BLaER1 treated with 17β-estradiol and CSF1 and Interleukin-3, amounts not matched to agents 10 nM and 100 nM (cell line): Measurements from ENCODE around the gene PPT2.

Source experiments
- H3K27ac ChIP-seq, 11 experiments: shearing (Covaris generic); formaldehyde crosslinking; 2 replicates each; pipeline ENCODE4 v1.8.1; 2022
- H3K27me3 ChIP-seq, 11 experiments: shearing (Covaris generic); formaldehyde crosslinking; 2 replicates each; pipeline ENCODE4 v1.8.1; 2022
- H3K36me3 ChIP-seq, 11 experiments: shearing (Covaris generic); formaldehyde crosslinking; 2 replicates each; pipeline ENCODE4 v1.8.1; 2022
- H3K4me1 ChIP-seq, 10 experiments: shearing (Covaris generic); formaldehyde crosslinking; 2 replicates each; pipeline ENCODE4 v1.8.1; 2022
- H3K4me2 ChIP-seq, 11 experiments: shearing (Covaris generic); formaldehyde crosslinking; 2 replicates each; pipeline ENCODE4 v1.8.1; 2022
- H3K4me3 ChIP-seq, 10 experiments: shearing (Covaris generic); formaldehyde crosslinking; 2 replicates each; pipeline ENCODE4 v1.8.1; 2022
- H3K9ac ChIP-seq, 11 experiments: shearing (Covaris generic); formaldehyde crosslinking; 2 replicates each; pipeline ENCODE4 v1.8.1; 2022
- H3K9me3 ChIP-seq, 11 experiments: shearing (Covaris generic); formaldehyde crosslinking; replicated peaks in 1 of 11; 2 replicates each; pipeline ENCODE4 v1.8.1; 2022
- H4K20me1 ChIP-seq, 11 experiments: shearing (Covaris generic); formaldehyde crosslinking; 2 replicates each; pipeline ENCODE4 v1.8.1; 2022
- Cebpa-rat ChIP-seq, 11 experiments: shearing (Covaris generic); IDR thresholded peaks; 2 replicates each; pipeline ENCODE4 v1.8.1; 2022

The PPT2 gene

DNA sequence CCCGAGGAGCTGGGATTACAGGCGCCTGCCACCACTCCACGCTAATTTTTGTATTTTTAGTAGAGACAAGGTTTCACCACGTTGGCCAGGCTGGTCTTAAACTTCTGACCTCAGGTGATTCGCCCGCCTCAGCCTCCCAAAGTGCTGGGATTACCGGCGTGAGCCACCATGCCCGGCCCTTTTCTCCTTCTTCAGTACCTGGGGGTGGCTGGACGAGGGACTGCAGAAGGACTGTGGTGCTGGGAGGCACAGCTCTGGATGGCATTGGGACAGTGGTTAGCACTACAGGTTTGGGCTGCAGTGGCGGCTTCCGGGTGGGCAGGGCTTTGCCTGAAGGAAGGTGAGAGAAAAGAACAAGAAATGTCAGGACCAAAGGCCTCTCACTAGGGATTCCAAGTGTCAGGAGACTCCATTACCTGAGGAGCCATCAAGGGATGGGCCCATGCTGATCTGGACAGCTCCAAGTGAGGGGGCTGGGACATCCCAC lies 33.3 kb upstream of the PPT2 start:
- H3K9me3 ChIP-seq: no peaks in the 10 kb centered on the region
- H3K36me3 ChIP-seq: peaks cover 94 to 100% (median 97%) of the 10 kb centered on the region in 11 experiments
- H3K4me3 ChIP-seq: no peak overlapping the region
- peaks cover 5 to 69% (median 25%) of the 10 kb centered on the region in 11 experiments; a peak in 13 of 22 replicates for H4K20me1 ChIP-seq
- no peaks in the 10 kb centered on the region for H3K27me3 ChIP-seq
- TF ChIP-seq Cebpa-rat (IDR thresholded peaks at IDR 0.05): no peak
- H3K4me1 ChIP-seq: peaks cover 0 to 28% (median 7%) of the 10 kb centered on the region in 10 experiments; a peak in 11 of 20 replicates
- no peak overlapping the region for H3K9ac ChIP-seq
- H3K4me2 ChIP-seq: no peak overlapping the region
- no peak overlapping the region for H3K27ac ChIP-seq

DNA sequence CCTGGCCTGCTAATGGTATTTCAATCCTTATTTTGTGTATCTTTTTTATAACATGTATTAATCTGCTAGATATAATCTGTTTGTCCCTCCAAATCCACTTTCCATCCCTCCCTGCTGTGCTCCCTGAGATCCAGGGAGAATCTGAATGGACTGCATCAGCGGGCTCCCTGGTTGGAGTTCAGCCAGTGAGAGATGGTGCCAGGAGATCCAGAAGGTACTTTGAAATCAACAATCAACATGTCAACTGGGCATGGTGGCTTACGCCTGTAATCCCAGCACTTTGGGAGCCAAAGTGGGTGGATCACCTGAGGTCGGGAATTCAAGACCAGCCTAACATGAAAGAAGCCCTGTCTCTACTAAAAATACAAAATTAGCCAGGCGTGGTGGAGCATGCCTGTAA lies 30.3 kb upstream of the PPT2 start:
- H3K36me3 ChIP-seq: peaks cover 71 to 84% (median 79%) of the 10 kb centered on the region in 11 experiments

DNA sequence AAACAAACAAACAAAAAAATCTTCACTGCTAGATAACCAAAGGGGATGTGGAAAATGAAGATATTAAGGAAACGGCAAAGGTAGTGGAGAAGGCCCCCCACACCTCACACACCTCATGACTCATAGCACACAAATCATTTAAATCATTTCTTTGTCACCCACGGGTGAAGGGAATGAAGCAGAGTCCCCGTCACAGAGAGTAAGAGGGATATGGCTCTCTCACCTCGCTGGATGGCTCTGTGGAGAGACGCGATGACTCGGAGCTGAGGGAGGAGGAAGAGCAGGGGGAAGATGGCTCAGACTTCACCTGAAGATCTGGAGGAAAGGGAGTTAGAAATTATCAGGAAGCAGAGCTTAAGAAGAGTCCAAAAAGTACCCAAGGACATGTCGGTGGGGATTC lies 27.1 kb upstream of the PPT2 start:
- Histone ChIP-seq H3K4me2 (peak overlapping the region; percentile 91 to 99 (median 97)), H3K27me3 (no peaks in the 10 kb centered on the region), H3K9me3 (no peaks in the 10 kb centered on the region), H3K36me3 (peaks cover 45 to 52% (median 49%) of the 10 kb centered on the region in 11 experiments), H3K4me1 (peaks cover 34 to 51% (median 39%) of the 10 kb centered on the region in 10 experiments), H3K4me3 (peak overlapping the region; percentile 80 to 99 (median 96)), H3K27ac (peak overlapping the region in 10 of 11 experiments; percentile 83 to 93 (median 92); a peak in 14 of 22 replicates), H3K9ac (peak overlapping the region; percentile 89 to 96 (median 92)), H4K20me1 (peaks cover 0 to 24% (median 9%) of the 10 kb centered on the region in 11 experiments; a peak in 10 of 22 replicates)
- TF ChIP-seq Cebpa-rat (IDR thresholded peaks at IDR 0.05): no peak

More for the DNA sequence above, 30.3 kb upstream of the PPT2 start:
- no peaks in the 10 kb centered on the region for H3K9me3 ChIP-seq
- H3K4me3 ChIP-seq: no peak overlapping the region
- peaks cover 0 to 38% (median 11%) of the 10 kb centered on the region in 11 experiments; a peak in 12 of 22 replicates for H4K20me1 ChIP-seq
- no peak overlapping the region for H3K27ac ChIP-seq
- 0 out of 22 replicates have a peak overlapping the region, but pooled peaks of 2 of the 11 experiments have one; percentile 6 to 21 for H3K9ac ChIP-seq
- peaks cover 22 to 49% (median 24%) of the 10 kb centered on the region in 10 experiments for H3K4me1 ChIP-seq
- no peak overlapping the region for H3K4me2 ChIP-seq
- no peaks in the 10 kb centered on the region for H3K27me3 ChIP-seq
- TF ChIP-seq Cebpa-rat (IDR thresholded peaks at IDR 0.05): no peak

DNA sequence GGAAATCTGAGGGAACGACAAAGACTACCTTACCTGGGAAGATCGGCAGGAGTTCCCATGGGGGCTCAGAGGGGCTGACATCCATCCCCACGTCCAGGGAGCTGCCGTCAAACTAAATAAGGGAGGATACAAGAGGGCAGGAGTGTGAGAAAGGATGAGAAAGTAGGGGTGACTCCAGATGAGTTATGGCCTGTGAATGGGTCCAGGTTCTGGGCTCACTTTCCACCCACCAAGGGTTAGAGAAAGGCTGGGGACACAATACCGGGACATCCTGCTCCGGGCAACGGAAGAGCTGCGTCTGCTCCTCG lies 26.6 kb upstream of the PPT2 start:
- Histone ChIP-seq H3K9me3 (no peaks in the 10 kb centered on the region), H4K20me1 (peaks cover 0 to 20% (median 9%) of the 10 kb centered on the region in 11 experiments; a peak in 10 of 22 replicates), H3K36me3 (peaks cover 40 to 47% (median 45%) of the 10 kb centered on the region in 11 experiments), H3K27me3 (no peaks in the 10 kb centered on the region), H3K4me3 (peak overlapping the region; percentile 80 to 99 (median 96)), H3K4me1 (peaks cover 34 to 51% (median 39%) of the 10 kb centered on the region in 10 experiments), H3K9ac (peak overlapping the region; percentile 89 to 96 (median 92)), H3K27ac (peak overlapping the region; percentile 82 to 93 (median 91)), H3K4me2 (peak overlapping the region; percentile 91 to 99 (median 97))
- no peak for TF ChIP-seq Cebpa-rat (IDR thresholded peaks at IDR 0.05)

DNA sequence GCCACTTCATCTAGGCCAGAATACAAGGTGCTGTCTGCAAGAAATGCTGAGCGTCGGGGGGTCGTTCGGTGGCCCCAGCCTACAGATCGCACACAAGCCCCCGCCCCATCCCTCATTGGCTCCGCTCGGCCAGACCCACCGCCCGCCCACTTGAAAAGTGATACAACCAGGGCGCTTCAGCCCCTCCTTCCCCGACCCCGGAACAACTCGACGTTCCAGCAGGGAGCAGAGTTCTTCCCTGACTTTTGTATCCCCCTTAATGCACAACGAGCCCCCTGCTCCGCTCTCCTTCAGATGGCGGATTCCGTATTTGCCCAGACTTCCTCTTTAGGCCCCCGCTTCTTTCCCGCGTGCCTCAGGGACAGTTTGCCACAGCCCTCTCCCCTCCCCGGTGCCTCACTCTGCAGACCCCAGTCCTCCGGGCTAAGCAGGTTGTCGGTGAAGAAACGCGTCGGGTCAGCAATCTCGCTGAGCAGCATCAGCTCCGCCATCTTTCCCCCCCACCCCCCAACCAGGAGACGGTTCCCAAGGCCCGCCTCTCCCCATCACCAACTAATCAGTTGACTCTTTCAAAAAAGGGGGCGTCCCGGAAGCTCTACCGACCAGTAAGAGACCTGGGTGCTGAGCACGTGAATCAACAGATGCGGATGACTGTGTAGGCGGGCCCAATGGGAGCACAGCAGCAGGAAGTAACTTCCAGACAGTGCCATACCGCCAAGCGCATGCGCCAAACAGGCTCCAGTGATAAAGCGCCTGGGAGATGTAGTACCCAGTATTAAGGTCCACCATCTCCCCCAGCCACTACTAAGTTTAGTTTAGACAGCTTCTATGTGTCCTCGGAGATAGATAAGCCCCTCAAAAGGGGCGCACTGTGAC lies 26.0 kb upstream of the PPT2 start, which contains the start of gene ATF6B:
TSS of gene ATF6B (minus strand) at position 530 of the 876 bp plus-strand sequence. CDS start at position 491, 39 bp downstream.
- Histone ChIP-seq H3K9me3 (no peaks in the 10 kb centered on the region), H4K20me1 (peaks cover 0 to 15% (median 5%) of the 10 kb centered on the region in 11 experiments; a peak in 10 of 22 replicates), H3K27ac (peak within 1 kb of the TSS; percentile 82 to 93 (median 91)), H3K36me3 (peaks cover 34 to 41% (median 39%) of the 10 kb centered on the region in 11 experiments), H3K4me1 (peaks cover 34 to 49% (median 39%) of the 10 kb centered on the region in 10 experiments), H3K27me3 (no peaks in the 10 kb centered on the region), H3K4me2 (peak within 1 kb of the TSS; percentile 91 to 99 (median 97)), H3K9ac (peak within 1 kb of the TSS; percentile 89 to 96 (median 92)), H3K4me3 (peak within 1 kb of the TSS; percentile 80 to 99 (median 96))
- no peak for TF ChIP-seq Cebpa-rat (IDR thresholded peaks at IDR 0.05)

DNA sequence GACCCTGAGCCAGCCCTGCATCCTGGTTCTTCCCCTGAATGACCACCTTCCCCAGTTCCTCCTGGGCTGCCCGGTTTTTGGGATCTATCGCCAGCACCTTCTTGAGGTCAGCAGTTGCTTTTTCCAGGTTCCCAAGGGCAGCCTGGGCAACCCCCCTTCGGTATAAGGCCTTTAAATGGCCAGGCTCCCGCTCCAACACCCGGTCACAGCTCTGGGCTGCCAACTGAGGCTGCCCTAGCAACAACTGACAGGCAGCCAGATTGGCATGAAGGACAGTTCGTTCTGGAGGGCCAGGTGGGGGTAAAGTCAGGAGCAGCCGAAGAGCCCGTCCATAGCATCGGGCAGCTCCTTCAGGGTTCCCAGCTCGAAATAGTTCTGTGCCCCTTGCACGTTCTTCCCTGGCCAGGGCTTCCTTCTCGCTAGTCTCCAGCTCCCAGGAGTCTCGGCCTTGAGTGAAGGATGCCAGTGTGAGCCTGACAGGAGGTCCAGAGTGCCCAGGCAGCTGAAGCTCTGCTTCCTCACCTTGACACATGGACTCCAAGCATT lies 25.1 kb upstream of the PPT2 start:
- no peak for TF ChIP-seq Cebpa-rat (IDR thresholded peaks at IDR 0.05)
- Histone ChIP-seq H3K27me3 (no peaks in the 10 kb centered on the region), H3K4me1 (peaks cover 34 to 44% (median 38%) of the 10 kb centered on the region in 10 experiments), H3K9me3 (no peaks in the 10 kb centered on the region), H3K36me3 (peaks cover 26 to 32% (median 30%) of the 10 kb centered on the region in 11 experiments), H3K9ac (peak overlapping the region; percentile 7 to 82 (median 78); a peak in 19 of 22 replicates), H3K27ac (peak overlapping the region in 10 of 11 experiments; percentile 33 to 93 (median 69); a peak in 18 of 22 replicates), H3K4me3 (peak overlapping the region; percentile 66 to 99 (median 95); a peak in 19 of 20 replicates), H4K20me1 (peaks cover 0 to 8% (median under 1%) of the 10 kb centered on the region in 11 experiments; a peak in 7 of 22 replicates), H3K4me2 (peak overlapping the region; percentile 84 to 96 (median 90))

DNA sequence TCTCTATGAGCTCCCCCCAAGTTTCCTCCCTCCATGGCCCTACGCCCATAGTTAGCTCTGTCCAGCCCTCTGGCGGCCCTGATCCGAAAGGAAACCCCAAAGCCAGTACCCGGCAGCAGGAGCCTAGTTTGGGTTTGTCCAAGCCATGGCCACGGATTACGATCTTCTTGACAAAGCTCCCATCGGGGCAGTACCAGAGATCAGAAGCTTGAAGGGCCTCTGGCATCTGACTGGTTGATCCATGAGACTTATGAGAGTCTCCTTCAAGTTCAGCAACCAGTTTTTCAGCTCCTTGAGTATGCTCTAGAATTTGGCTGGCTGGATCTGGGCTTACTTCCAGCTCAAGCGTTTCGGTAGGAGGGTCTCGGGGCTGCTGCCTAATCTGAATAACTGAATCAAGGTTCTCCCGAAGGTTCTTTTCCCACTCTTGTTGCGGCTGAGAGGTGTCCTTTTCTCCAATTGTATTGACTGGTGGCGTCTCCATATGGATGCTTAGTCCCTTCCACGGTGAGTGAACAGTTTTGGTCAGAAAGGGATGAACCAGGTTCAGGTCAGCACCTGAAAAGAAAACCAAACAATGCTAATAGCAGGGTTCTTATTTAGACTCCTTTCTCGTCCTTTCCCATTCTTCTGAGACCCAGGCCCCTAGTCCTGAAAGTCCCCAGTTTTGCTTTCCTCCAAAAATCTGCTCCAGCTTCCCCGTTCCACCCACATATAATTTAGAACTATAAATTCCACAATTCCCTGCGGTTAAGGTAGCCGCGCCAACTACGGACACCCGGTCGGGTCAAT lies 24.4 kb upstream of the PPT2 start:
- H3K9me3 ChIP-seq: no peaks in the 10 kb centered on the region
- no peaks in the 10 kb centered on the region for H3K27me3 ChIP-seq
- H3K4me1 ChIP-seq: peaks cover 34 to 44% (median 38%) of the 10 kb centered on the region in 10 experiments
- peaks cover 19 to 26% (median 23%) of the 10 kb centered on the region in 11 experiments for H3K36me3 ChIP-seq
- H3K4me3 ChIP-seq: peak overlapping the region; percentile 66 to 99 (median 78)
- peak overlapping the region; percentile 42 to 93 (median 67); a peak in 21 of 22 replicates for H3K27ac ChIP-seq
- peak overlapping the region; percentile 84 to 96 (median 90) for H3K4me2 ChIP-seq
- peaks cover 0 to 2% (median 0%) of the 10 kb centered on the region in 11 experiments; a peak in 3 of 22 replicates for H4K20me1 ChIP-seq
- no peak for TF ChIP-seq Cebpa-rat (IDR thresholded peaks at IDR 0.05)
- peak overlapping the region; percentile 68 to 82 (median 78) for H3K9ac ChIP-seq

DNA sequence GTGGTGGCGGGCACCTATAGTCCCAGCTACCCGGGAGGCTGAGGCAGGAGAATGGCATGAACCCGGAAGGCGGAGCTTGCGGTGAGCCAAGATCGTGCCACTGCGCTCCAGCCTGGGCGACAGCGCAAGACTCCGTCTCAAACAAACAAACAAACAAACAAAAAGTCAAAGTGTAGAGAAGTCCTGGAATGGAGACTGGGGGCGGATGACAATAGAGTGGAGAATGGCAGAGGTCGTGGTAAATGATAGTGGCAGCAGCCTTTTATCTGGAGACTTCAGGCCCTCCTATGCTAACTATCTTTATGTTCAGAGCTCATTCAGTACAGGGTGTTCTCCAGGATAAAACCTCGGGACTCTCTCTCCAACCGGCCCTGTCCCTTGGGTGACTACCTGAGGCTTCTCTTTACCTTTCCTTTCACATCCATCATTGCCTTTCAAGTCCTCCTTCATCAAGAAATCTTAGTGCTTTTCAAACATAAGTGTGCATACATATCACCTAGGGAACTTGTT lies 22.4 kb upstream of the PPT2 start:
- Histone ChIP-seq H3K9me3 (no peaks in the 10 kb centered on the region), H3K9ac (no peak overlapping the region), H3K4me1 (peaks cover 22 to 32% (median 26%) of the 10 kb centered on the region in 10 experiments), H4K20me1 (no peaks in the 10 kb centered on the region), H3K4me2 (no peak overlapping the region), H3K4me3 (no peak overlapping the region), H3K27me3 (no peaks in the 10 kb centered on the region), H3K27ac (no peak overlapping the region), H3K36me3 (peaks cover 0 to 6% (median 3%) of the 10 kb centered on the region in 11 experiments; a peak in 19 of 22 replicates)
- TF ChIP-seq Cebpa-rat (IDR thresholded peaks at IDR 0.05): no peak
